KMS-11 (cell line): ENCODE measurements around the gene SMAD7.

Experiments
- H2AFZ ChIP-seq: fragments of 200-600 bp; sonication (generic); 2 replicates; pipeline ENCODE4 v1.6.1; 2016; ENCODE audit warnings: antibody characterized with exemption, mixed run types, low read depth
- H3K27ac ChIP-seq: fragments of 200-600 bp; sonication (generic); 2 replicates; pipeline ENCODE4 v1.6.1; 2016; ENCODE audit warnings: mild to moderate bottlenecking, mixed run types
- H3K27me3 ChIP-seq: fragments of 200-600 bp; sonication (generic); 2 replicates; pipeline ENCODE4 v1.6.1; 2017; ENCODE audit warnings: mild to moderate bottlenecking, low read depth, mixed run types, moderate library complexity; ENCODE audit not compliant: insufficient read depth
- H3K36me3 ChIP-seq: fragments of 200-600 bp; sonication (generic); 2 replicates; pipeline ENCODE4 v1.6.1; 2017; ENCODE audit warnings: mild to moderate bottlenecking, mixed run types; ENCODE audit not compliant: insufficient read depth
- H3K4me1 ChIP-seq: fragments of 200-600 bp; sonication (generic); 2 replicates; pipeline ENCODE4 v1.6.1; 2016; ENCODE audit warnings: mild to moderate bottlenecking, low read depth, mixed run types; ENCODE audit not compliant: poor library complexity, severe bottlenecking
- H3K4me2 ChIP-seq: fragments of 200-600 bp; sonication (generic); 2 replicates; pipeline ENCODE4 v1.7.0; 2016; ENCODE audit warnings: mild to moderate bottlenecking, mixed run types
- H3K4me3 ChIP-seq: fragments of 200-600 bp; sonication (generic); IDR thresholded peaks from 2 replicates; pipeline ENCODE4 v1.6.1; 2017; ENCODE audit warnings: low read depth, low read length, mixed read lengths; ENCODE audit not compliant: insufficient read depth
- H3K79me2 ChIP-seq: fragments of 200-600 bp; sonication (generic); 2 replicates; pipeline ENCODE4 v1.6.1; 2016; ENCODE audit warnings: low read depth, mixed run types; ENCODE audit not compliant: insufficient read depth
- H3K9ac ChIP-seq: fragments of 200-600 bp; sonication (generic); 2 replicates; pipeline ENCODE4 v1.6.1; 2016; ENCODE audit warnings: mild to moderate bottlenecking, mixed run types
- H4K20me1 ChIP-seq: fragments of 200-600 bp; sonication (generic); 2 replicates; pipeline ENCODE4 v1.6.1; 2016; ENCODE audit warnings: mild to moderate bottlenecking, mixed run types; ENCODE audit not compliant: insufficient read depth
- TF ChIP-seq, protein P1 (sequence below): fragments of 200-600 bp; sonication (generic); conservative IDR thresholded peaks from 2 replicates; pipeline ENCODE4 v1.6.1; 2017; ENCODE audit warnings: low read depth, mild to moderate bottlenecking, antibody characterized with exemption, low read length, moderate library complexity, mixed read lengths

SMAD7 gene

DNA sequence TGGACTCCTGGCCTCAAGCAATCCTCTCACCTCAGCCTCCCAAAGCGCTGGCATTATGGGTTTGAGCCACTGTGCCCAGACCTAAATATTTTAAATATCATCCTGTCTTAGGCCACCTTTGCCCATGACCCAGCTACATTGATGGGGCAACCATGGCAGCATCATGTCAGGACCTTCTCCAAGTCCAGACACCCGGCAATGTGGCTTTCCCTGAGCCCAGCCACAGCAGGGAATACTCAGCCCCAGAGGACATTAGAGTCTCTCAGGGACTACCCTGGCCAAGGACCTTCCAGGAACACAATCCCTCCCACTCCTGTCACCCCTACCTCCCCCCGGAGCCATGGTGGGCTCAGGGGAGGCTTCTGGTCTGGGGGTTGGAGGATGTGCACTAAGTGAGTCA, 72.8 kb downstream of the SMAD7 start:
- H3K36me3 ChIP-seq = no peaks in the 10 kb centered on the region
- no peak overlapping the region for H3K9ac ChIP-seq
- H3K79me2 ChIP-seq = no peaks in the 10 kb centered on the region
- H4K20me1 ChIP-seq = no peaks in the 10 kb centered on the region
- H3K4me2 ChIP-seq = no peak overlapping the region
- H2AFZ ChIP-seq = no peak overlapping the region
- TF ChIP-seq, protein P1, sequence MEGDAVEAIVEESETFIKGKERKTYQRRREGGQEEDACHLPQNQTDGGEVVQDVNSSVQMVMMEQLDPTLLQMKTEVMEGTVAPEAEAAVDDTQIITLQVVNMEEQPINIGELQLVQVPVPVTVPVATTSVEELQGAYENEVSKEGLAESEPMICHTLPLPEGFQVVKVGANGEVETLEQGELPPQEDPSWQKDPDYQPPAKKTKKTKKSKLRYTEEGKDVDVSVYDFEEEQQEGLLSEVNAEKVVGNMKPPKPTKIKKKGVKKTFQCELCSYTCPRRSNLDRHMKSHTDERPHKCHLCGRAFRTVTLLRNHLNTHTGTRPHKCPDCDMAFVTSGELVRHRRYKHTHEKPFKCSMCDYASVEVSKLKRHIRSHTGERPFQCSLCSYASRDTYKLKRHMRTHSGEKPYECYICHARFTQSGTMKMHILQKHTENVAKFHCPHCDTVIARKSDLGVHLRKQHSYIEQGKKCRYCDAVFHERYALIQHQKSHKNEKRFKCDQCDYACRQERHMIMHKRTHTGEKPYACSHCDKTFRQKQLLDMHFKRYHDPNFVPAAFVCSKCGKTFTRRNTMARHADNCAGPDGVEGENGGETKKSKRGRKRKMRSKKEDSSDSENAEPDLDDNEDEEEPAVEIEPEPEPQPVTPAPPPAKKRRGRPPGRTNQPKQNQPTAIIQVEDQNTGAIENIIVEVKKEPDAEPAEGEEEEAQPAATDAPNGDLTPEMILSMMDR = no peak
- no peak overlapping the region for H3K4me3 ChIP-seq
- peaks cover 5% of the 10 kb centered on the region for H3K4me1 ChIP-seq
- no peaks in the 10 kb centered on the region for H3K27me3 ChIP-seq
- no peak overlapping the region for H3K27ac ChIP-seq

DNA sequence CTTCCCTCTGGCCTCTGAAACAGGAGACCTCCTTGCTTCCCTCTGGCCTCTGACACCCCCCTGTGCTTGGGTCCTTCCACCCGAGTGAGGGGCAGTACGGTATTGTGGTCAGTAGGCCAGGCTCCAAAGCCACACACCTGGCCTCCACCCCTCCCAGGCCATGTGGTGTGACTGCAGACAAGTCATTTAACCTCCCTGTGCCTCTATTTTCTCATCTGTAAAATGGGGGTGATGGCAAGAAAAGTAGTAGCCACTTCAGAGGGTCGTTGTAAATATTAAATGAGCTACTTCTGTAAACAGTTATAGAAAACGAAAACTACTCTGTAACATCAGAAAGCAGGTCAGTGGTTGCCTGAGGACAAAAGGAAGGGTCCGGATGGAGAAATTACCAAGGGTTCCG, 74.2 kb downstream of the SMAD7 start:
- no peak overlapping the region for H2AFZ ChIP-seq
- no peaks in the 10 kb centered on the region for H3K79me2 ChIP-seq
- no peak overlapping the region for H3K9ac ChIP-seq
- H3K4me3 ChIP-seq = no peak overlapping the region
- H3K36me3 ChIP-seq = no peaks in the 10 kb centered on the region
- H3K27ac ChIP-seq = no peak overlapping the region
- no peak overlapping the region for H3K4me2 ChIP-seq
- no peaks in the 10 kb centered on the region for H3K27me3 ChIP-seq
- H4K20me1 ChIP-seq = no peaks in the 10 kb centered on the region
- H3K4me1 ChIP-seq = peaks cover 5% of the 10 kb centered on the region
- TF ChIP-seq, protein P1 = no peak

DNA sequence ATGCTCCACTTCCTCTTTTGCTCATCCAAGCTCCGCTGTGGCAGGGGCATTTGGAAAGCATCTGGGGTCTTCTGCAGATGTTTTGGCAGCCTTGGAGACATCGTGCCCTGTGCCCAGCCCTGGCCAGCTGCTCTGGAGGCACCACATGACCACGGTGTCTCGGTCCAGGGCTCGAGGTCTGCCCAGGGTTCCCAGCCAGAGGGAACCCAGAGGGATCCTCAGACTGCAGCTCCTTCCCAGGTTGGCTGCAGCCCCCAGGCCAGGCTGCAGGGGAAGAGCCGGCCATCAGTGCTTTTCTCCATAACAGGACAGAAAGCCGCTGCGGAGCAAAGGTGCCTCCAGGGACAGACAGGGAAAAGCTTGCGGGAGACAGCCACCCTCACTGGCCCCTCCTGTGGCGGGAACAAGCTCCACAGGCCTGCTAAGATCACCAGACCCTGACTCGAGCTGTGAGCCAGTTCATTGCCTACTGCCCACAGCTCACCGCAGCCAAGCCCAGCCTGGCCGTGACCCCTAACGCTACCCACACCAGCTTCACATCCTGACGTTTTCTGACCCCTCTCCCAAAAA, 74.7 kb downstream of the SMAD7 start:
- H3K4me2 ChIP-seq = no peak overlapping the region
- no peaks in the 10 kb centered on the region for H3K27me3 ChIP-seq
- H3K4me1 ChIP-seq = peaks cover 5% of the 10 kb centered on the region
- H2AFZ ChIP-seq = no peak overlapping the region
- H4K20me1 ChIP-seq = no peaks in the 10 kb centered on the region
- H3K36me3 ChIP-seq = no peaks in the 10 kb centered on the region
- H3K79me2 ChIP-seq = no peaks in the 10 kb centered on the region
- TF ChIP-seq, protein P1 = no peak
- H3K9ac ChIP-seq = no peak overlapping the region
- no peak overlapping the region for H3K27ac ChIP-seq
- no peak overlapping the region for H3K4me3 ChIP-seq

DNA sequence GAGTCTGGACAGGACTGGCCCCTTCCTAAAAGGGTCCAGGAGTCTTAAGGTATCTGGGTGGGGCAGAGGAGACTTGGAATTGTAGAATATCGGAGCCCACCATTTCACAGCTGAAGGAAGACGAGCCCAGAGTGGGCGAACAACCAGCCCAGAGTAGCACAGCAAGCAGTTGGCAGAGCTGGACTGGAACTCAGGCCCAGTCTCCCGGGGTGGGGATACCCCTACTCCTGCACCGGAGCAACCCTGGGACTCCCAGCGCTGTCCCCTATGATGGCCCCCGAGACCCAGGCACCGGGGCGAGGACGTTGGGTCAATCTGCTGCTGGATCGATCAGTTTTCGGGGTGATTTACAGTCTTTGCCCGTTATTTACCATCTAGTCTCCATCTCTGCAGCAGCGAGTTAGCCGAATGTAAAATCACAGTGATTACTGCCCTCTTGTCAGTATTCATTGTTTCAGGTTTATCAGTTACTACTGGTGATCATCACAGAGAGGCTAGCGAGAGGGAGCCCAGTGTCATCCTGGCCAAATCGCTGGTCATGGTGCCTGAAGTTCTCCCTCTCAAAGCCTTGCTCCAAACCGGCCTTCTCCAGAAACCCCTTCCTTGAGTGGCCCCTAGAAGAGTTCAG, 75.3 kb downstream of the SMAD7 start:
- H3K4me3 ChIP-seq = no peak overlapping the region
- H3K4me2 ChIP-seq = no peak overlapping the region
- no peaks in the 10 kb centered on the region for H4K20me1 ChIP-seq
- no peaks in the 10 kb centered on the region for H3K36me3 ChIP-seq
- no peaks in the 10 kb centered on the region for H3K27me3 ChIP-seq
- H3K79me2 ChIP-seq = no peaks in the 10 kb centered on the region
- TF ChIP-seq, protein P1 = no peak
- no peak overlapping the region for H3K9ac ChIP-seq
- H3K4me1 ChIP-seq = peaks cover 5% of the 10 kb centered on the region
- no peak overlapping the region for H3K27ac ChIP-seq
- no peak overlapping the region for H2AFZ ChIP-seq
